Stimulated activated CD4-positive, alpha-beta T cell treated with anti-CD3 and anti-CD28 coated beads, Interleukin-4, amount 100 ng/mL, for 24 hours (primary cell): ENCODE results near the gene SLC46A3.
"Not testable (repeated sequence)": the region's sequence is repeated elsewhere in the genome, so short reads cannot be mapped to it uniquely, and the experiment has no call there.

Experiments used
- DNase-seq: peaks from one replicate; pipeline ENCODE4 v3.0.0-alpha.2; 2020

Gene SLC46A3, protein sequence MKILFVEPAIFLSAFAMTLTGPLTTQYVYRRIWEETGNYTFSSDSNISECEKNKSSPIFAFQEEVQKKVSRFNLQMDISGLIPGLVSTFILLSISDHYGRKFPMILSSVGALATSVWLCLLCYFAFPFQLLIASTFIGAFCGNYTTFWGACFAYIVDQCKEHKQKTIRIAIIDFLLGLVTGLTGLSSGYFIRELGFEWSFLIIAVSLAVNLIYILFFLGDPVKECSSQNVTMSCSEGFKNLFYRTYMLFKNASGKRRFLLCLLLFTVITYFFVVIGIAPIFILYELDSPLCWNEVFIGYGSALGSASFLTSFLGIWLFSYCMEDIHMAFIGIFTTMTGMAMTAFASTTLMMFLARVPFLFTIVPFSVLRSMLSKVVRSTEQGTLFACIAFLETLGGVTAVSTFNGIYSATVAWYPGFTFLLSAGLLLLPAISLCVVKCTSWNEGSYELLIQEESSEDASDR

DNA sequence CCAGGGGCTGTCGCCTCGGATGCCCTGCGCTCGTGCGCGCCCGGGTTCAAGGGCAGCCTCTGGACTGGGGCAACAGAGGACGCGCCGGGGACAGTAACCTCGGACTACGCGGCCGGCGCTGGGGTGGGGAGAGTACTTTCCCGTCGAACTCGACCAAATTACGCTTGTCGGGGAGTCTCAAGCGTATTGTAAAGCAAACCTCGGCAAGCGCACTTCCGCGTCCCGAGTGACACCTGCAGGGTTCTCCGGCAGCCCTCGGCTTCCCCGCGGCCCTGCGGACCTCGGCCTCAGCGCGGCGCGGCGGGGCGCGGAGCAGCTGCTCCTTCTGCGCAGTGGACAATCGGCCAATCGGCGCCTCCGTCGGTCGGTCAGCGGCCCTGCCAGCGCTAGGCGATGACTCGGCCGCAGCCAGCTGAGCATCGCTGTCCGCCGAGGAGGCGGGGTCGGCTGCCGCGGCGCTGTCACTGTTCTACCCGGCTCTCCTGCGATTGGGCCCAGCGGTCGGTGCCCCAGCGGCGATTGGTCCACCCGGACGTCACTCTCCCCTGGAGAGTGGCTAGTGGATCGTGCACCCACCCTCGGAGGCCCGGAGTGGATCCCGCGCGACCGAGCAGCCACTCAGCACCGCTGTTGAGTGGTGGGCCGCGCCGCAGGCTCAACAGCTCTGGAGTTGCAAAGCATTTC is at the start of gene SLC46A3:
SLC46A3 (minus strand) TSS at position 428 of the 684 bp plus-strand sequence. CDS start 972 bp downstream, outside the sequence.
- DNase-seq = peak; percentile 98

DNA sequence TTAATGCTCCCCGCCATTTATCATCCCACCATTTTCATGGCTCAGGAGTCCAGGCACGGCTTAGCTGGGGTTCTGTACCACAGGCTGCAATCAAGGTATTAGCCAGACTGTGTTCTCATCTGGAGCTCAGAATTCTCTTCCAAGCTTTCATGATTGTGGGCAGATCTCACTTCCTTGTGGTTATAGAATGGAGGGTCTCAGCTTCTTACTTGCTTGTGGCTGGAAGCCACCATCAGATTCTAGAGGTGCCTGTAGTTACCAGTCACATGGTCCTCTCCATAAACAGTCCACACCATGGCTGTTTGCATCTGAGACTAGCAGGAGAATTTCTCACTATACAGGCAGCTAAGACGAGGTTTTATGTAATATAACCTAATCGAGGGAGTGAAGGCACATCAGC is 45.1 kb upstream of the SLC46A3 start:
- no peak for DNase-seq

DNA sequence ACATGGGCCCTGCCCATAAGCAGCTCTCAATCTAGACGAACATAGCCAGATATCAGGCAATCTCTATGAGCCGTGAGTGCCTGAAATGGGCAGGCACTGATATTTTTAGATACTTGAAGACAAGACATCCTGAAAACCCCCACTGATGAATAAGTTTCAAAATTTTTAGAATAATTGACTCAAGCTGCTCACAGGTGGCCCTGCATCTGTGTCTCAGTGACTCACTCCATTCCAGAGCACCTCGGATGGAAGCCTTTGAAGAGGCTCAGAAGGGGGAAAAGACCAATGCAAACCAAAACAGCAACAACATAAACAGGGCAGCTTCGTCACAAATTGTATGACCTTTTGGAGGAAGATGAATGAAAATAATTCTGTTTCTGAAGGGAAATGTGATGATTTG is 42.8 kb upstream of the SLC46A3 start:
- DNase-seq = no peak

DNA sequence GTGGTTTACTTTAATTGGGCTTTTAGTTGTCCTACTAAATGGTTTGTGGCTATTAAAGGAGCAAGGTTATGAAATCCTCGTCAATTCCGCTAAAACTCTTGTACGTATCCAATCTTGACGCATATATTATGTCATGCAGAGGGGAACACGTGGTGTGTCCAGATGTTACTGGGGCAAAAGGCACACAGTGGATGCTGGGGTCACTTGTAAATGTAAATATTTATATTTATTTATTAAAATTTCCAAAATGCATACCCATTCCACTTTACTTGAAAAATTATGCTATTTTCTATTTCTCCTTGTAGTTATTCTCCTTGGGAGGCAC is 36.7 kb upstream of the SLC46A3 start:
- no peak for DNase-seq

DNA sequence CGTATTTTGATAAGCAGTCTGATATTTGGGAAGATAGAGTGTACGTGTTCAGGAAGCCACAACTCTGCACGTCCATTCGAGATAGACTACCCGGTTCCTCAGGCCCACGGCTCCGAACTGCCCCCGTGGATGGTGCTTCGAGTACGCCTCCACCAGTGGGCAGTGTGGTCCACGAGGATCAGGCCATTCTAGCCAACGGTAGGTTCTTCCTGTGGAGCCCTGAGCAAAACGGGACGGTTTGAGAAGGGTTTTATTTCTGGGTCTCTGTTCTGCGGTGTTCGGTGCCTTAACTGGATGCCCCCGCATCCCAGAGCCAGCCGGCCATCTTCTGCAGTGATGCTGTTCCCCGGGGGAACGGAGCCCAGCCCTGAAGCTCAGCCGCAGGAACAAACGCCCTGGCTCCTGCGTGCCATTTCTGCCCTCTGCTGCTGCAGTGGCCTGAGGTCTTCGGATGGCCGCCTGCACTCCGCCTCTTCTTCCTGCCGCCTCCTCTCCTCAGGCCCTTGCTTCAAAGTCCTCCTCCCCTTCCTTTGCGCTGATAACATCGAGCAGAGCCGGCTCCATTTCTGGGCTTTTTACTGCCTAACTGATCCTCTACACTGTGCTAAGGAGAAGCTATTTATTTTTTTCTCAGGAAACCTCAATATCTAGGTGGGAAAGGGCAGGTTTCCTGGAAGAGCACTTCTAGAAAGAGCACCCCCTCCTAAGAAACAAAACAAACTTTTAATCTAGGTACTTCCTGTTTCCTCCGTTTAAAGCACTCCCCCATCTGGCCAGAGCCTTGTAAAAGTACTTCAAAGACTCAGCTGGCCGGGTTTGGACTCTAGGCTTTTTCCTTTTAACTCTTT is 36.2 kb upstream of the SLC46A3 start:
- no peak for DNase-seq

DNA sequence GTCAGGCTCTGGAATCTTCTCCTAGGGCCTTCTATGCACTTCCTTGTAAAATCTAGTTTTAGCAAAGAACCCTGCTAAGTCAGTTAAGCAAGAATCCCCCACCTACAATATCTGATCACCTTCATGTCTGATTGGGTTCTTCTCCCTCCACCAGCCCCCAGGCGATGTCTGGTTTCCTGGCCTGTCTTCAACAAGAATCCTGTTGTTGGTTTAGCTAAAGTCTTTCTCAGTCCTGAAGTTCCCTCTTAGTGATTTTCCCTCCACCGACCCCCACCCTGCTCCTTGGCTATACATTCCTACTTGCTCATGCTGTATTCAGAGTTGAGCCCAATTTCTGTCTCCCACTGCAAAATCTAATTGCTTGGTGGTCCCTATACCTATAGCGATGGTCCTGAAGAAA is 35.2 kb upstream of the SLC46A3 start:
- DNase-seq = no peak

DNA sequence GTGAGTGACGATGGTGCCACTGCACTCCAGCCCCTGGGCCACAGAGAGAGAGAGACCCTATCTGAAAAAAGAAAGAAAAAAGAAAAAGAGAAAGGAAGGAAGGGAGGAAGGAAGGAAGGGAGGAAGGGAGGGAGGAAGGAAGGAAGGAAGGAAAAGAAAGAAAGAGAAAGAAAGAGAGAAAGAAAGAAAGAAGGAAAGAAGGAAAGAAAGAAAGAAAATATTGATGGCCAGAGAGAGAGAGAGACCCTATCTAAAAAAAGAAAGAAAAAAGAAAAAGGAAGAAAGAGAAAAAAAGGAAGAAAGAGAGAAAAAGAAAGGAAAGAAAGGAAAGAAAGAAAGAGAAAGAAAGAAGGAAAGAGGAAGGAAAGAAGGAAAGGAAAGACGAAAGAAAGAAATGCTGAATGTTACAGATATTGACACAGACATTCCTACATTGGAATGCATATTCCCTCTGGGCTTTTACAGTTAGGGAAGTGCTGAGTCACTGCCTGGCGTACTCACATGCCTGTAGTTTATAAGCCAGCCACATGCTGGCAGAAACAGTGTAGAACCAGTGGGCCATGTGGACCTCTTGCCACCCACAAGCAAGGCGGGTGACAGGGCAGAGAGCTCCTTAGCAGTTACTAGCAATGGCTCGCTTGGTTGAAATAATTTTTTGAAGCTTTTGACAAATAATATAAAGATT is 34.6 kb upstream of the SLC46A3 start:
- DNase-seq = no peak

DNA sequence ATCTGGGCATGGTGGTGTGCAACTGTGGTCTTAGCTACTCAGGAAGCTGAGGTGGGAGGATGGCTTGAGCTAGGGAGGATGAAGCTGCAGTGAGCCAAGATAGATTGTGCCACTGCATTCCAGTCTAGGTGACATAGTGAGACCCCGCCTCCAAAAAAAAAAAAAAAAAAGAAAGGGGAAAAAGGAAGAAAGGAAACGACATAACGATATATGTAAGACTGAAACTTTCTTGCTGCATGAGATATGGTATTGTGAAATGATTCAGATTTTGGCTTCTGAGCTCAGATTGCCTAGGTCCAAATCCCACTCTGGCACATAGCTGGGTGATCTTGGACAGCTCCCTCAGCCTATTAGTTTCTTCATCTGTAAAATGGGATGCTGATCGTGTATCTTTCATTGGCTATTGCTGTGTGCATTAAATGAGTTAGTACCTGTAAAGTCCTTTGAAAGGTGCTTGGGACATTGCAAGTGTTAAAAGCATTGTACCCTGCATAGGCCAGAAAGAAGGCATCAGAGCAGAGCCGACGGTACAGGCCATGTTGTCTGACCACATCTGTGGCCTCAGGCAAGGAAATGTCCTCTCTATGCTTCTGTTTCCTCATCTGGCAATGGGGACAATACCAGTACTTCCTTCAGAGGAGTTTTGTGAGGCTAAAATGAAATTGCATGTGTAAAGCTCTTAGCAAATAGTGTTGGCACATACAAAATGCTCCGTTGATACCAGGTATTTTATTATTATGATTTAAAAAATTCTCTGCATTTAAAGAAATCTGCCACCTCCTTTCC is 32.6 kb upstream of the SLC46A3 start:
- DNase-seq = no peak

DNA sequence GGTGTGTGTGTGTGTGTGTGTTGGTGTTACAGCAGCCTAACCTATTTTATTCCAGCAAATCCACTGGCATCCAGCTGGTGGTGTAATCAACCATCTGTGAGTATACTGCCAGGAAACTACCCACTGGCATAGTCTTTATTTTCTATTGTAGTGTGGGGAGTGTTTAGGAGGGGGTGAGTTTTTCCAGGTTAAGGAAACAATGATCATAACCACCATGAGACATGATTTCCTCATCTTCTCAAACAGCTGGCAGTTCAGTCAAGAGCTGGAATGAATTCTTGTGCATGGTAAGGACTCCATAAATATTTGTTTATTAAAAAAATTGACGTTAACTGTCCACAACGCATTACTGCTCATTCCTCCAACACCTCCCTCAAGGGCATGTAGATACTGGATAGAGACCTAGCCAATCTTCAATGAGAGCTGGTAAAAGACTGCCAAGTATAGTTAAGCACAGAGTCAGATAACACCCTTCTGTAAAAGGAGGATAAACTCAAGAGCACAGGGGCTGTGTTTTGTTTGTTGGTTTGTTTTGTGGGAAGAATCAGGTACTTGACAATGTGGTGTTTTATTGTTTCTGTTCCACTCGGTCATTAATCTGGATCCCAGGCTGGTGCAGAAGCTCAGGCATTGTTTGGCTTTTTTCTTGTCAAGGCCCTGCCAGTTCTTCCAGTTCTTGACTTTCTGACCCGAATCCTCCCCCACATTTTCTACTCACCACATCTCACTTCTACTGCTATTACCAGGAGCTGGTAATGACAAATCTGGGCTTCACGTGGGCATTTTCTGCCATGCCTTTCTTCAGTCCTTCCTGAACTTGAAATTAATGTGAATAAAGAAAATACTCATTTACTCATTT is 31.6 kb upstream of the SLC46A3 start:
- no peak for DNase-seq

DNA sequence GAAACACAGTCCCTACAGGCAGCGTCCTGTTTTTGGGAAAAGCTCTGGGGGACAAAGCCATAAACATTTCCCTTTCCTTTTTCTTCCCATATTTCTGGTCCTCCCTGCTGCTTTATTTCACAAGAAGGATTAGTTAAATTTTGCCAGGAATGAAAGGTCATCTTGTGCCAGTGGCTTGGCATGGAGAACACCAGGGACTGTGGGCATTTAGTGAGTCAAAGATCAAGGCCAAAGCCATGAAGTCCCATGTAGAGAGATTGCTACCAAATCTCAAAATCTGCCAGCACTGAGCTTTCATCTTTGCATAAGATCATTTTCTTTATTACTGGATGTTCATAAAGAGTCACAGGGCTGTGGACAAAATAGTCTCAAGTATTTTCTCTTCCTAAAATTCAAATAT is 29.1 kb upstream of the SLC46A3 start:
- DNase-seq = no peak

DNA sequence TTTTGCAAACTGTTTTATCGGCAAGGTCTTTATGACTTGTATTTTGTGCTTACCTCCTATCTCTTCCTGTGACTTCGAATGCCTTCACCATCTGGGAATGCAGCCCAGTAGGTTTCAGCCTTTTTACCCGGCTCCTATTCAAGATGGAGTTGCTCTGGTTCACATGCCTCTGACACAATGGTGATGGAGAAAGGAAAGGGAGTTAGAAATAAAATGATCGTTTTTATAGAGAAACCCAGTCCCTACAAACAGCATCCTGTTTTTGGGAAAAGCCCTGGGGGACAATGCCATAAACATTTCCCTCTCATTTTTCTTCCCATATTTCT is 27.5 kb upstream of the SLC46A3 start:
- no peak for DNase-seq

DNA sequence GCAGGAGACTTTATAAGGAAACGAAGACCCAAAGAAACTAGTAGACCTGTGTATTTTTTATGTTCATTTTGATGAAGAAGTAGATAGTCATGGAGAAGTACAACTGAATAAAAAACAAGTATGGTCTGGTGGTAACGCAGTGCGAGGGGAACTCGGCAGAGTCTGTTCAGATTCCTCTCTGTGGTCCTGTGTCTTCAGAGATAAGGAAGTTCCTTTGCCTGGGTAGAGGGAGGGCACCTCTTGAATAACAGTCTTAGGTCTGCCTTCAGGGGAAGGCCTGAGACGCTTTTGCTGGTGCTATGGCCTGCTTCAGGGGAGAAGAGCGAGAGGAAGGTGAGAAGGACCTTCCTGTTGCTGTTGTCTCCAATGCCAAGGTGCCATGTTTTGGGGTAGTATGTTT is 25.9 kb upstream of the SLC46A3 start:
- DNase-seq = no peak

DNA sequence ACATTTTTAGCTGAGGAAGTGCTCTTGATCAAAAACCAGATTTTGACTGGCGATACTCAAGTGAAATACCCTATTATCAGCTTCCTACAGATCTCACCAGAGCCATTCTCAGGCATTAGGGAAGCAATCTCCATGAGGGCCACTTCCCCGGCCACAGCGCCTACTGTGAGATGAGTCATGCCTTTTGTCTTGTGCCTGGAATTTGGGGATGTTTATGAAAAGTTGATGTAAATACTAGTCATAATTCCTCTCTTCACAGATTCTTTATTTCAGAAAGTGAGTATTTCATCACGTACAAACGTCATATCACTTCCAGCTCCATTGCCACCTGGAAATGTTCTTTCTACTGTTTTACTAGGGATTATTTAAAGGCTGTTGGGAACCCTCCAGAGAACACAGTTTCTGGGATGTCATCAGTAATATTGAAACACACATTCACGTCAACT is 25.3 kb upstream of the SLC46A3 start:
- no peak for DNase-seq

DNA sequence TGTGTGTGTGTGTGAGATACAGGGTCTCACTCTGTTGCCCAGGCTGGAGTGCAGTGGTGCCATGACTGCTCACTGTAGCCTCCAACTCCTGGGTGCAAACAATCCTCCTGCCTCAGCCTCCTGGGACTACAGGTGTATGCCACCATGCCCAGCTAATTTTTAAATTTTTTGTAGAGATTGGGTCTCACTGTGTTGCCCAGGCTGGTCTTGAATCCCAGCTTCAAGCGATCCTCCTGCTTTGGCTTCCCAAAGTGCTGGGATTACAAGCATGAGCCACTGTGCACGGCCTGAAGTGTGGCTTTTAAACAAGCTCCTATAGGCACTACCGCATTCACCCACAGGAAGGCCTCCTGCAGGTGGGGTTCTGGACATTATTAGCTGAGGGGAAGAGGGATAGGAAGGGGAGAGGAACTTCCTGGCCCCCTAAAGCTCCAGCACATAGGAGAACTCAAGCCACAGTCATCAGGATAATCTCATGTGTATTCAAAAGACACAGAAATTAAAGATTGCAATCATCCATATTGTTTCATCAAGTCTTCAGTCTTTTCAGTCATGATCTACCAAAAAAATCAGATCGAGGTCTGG is 24.8 kb upstream of the SLC46A3 start:
- DNase-seq = no peak

DNA sequence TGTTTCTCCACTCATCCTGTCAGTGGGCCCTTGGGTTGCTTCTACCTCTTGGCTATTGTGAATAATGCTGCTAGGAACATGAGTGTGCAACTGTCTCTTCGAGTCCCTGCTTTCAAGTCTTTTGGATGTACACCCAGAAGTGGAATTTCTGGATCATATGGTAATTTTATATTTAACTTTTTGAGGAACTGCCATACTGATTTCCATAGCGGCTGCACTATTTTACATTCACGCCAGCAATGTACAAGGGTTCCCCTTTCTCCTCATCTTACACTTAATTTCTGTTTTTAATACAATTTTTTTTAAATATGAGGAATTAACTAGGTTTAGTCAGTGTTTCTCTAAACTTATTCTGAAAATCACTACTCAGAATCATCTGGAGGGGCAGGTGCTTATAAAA is 24.2 kb upstream of the SLC46A3 start:
- DNase-seq = no peak

DNA sequence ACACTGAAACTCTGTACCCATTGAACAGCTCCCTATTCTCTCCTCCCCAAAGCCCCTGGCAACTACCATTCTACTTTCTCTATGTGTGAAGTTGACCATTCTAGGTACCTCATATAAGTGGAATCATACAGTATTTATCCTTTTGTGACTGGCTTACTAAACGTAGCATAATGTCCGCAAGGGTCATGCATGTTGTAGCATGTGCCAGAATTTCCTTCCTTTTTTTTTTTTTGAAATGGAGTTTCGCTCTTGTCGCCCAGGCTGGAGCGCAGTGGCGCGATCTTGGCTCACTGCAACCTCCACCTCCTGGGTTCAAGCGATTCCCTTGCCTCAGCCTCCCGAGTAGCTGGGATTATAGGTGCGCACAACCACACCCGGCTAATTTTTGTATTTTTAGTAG is 23.7 kb upstream of the SLC46A3 start:
- DNase-seq = not testable (repeated sequence)

DNA sequence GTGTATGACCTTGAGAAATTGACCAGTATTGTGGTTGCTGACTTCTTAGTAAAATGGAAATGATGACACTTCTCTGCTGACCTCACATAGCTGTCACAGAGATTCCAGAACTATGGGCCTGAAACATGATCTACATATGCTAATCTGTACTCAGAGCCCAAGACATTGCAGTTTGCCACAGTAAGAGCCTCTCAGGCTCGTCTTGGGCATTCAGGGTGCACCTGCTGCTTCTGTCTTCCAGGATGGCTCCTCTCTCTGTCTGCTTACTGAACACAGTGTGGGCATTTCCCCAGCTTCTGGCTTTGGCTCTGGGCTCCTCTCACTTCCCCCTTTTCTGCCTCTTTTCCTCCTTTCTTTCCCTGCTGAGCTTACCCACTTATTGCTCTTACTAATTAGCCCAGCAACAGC is 22.3 kb upstream of the SLC46A3 start:
- DNase-seq = no peak

DNA sequence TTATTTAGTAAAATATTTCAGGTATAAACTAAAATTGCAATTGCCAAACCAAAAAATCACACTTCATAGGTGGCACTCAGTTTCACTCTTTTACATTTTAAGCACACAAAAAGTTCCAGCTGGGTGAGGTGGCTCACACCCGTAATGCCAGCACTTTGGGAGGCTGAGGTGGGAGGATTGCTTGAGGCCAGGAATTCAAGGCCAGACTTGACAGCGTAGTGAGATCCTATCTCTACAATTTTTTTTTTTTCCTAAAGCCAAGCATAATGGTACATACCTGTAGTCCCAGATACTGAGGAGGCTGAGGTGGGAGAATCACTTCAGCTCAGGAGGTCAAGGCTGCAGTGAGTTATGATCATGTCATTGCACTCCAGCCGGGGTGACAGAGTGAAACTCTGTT is 20.6 kb upstream of the SLC46A3 start:
- DNase-seq = no peak

DNA sequence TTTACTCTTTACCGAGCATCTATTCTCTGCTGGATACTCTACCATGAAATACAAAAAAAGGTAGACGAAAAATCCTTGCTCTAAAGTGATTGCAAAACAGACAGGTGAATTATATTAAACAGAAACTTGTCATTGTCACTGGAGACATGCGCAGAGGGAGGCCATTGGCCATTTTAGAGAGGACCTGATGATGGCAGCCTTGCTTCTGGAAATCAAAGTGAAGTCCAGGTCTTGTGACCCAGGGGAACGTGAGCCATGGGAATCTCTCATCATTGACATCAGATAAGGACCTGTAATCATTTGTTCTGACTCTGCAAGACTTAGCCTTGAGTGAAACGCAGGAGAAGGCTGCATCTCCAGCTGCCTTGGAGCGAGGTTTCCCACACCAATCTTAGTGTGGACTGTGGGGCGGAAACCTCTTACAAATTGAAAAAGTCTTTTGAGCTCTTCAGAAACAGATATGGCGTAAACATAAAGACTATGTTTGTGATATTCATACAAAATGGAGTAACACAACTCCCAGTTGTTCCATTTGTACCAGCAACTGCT is 16.8 kb upstream of the SLC46A3 start:
- no peak for DNase-seq

DNA sequence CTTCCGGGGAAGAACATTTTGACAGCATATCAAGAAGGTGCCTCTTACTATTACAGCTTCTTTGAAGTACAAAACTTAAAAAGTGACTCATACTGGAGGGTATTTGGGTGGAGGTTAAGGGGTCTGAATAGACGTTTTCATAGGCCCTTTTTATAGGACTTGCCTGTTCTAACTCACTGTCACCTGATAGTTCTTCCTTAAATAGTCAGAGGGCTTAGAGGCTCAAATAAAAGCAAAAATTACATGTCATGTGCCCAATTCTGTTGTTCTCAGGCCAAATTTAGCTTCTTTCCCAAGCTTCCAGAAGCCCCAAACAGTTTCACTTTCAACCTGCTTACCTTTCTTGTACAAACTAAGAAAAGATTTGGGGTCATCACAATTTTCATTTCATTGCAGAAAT is 16.1 kb upstream of the SLC46A3 start:
- DNase-seq = no peak

DNA sequence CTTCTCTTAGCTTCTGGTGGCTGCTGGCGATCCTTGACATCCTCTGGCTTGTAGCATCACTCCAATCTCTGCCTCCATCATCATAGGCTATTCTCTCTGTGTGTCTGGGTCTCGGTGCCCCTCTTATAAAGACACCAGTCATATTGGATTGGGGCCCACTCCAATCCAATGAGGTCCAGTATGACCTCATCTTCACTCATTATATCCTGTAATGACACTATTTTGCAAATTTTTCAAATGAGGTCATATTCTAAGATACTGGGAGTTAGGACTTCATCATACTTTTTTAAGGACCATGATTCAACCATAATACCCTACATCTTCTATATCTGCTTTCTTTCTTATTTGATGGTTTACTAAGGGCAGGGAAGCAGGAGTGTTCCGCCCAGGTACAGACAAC is 12.0 kb upstream of the SLC46A3 start:
- no peak for DNase-seq
